ENCODE results near the gene MESP2. TPM values are rescaled to one million over a fixed set of nuclear protein-coding genes. Genes with fewer than 3 reads are reported as not detected.
A peak's percentile ranks its signal among the peaks of the same experiment; 100 is the strongest.

Gene MESP2
- total and polyA plus RNA-seq, 9 of the 15 experiments (the other 6 are each of a cell fraction or from before 2014, with no cell fraction given) = 0.08 to 0.82 (median 0.37) TPM

DNA sequence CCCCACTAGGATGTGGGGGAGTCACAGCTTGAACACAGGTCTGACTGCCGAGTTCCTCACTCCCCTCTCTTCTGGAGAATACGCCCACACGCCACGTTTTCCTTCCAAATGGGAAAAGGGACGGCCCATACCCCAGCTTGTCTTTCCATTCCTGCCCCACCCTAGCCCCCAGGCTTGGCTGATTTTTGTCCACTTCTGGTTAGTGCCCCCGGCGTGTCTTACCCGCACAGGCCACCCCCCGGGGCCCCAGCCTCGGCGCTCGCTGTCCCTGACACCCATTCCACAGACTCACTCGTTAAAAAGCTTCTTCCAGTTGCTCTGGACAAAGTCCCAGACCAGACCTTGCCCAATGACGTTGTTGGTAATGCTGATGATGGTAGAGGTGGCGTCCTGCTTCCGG lies 14.5 kb downstream of the MESP2 start:
- no peak for FAIRE-seq
- no peaks in the 10 kb centered on the region for H3K36me3 ChIP-seq (ENCODE audit: control insufficient read depth, insufficient read depth, low read length)

More for the DNA sequence above, 14.5 kb downstream of the MESP2 start:
- H2AFZ ChIP-seq (ENCODE audit: low read depth, low read length) = no peak overlapping the region
- in situ Hi-C loops (cut with MboI) (no loop called here), intact Hi-C loops (cut with micrococcal nuclease) (no loop called here)
- no peak overlapping the region for H3K9ac ChIP-seq (ENCODE audit: insufficient read depth in 1 of 2, low read depth in 2 of 2, low read length in 2 of 2)
- H3K27me3 ChIP-seq (ENCODE audit: control insufficient read depth in 2 of 2, insufficient read depth in 2 of 2, low read length in 2 of 2) = no peaks in the 10 kb centered on the region
- CTCF ChIA-PET (ENCODE audit: low intra/inter-chr PET ratio) = no interaction called here
- no peaks in the 10 kb centered on the region for H3K79me2 ChIP-seq (ENCODE audit: control insufficient read depth, insufficient read depth, low read length)
- no peak overlapping the region for H3K4me3 ChIP-seq
- no peaks in the 10 kb centered on the region; the same call in 1 of the 2 replicates for H3K9me3 ChIP-seq (replicated peaks; ENCODE audit: control insufficient read depth, insufficient read depth, low read depth, low read length)
- BruUV-seq (replicated peaks) = no TSS peak
- no peak for ATAC-seq
- POLR2A ChIA-PET = interaction anchor here (0.6 kb wide), 1 partner anchor 59 kb away, joined by 3 read pairs; no protein-coding TSS in a partner anchor
- TF ChIP-seq, protein P1, sequence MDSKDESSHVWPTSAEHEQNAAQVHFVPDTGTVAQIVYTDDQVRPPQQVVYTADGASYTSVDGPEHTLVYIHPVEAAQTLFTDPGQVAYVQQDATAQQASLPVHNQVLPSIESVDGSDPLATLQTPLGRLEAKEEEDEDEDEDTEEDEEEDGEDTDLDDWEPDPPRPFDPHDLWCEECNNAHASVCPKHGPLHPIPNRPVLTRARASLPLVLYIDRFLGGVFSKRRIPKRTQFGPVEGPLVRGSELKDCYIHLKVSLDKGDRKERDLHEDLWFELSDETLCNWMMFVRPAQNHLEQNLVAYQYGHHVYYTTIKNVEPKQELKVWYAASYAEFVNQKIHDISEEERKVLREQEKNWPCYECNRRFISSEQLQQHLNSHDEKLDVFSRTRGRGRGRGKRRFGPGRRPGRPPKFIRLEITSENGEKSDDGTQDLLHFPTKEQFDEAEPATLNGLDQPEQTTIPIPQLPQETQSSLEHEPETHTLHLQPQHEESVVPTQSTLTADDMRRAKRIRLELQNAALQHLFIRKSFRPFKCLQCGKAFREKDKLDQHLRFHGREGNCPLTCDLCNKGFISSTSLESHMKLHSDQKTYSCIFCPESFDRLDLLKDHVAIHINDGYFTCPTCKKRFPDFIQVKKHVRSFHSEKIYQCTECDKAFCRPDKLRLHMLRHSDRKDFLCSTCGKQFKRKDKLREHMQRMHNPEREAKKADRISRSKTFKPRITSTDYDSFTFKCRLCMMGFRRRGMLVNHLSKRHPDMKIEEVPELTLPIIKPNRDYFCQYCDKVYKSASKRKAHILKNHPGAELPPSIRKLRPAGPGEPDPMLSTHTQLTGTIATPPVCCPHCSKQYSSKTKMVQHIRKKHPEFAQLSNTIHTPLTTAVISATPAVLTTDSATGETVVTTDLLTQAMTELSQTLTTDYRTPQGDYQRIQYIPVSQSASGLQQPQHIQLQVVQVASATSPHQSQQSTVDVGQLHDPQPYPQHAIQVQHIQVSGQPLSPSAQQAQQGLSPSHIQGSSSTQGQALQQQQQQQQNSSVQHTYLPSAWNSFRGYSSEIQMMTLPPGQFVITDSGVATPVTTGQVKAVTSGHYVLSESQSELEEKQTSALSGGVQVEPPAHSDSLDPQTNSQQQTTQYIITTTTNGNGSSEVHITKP (IDR thresholded peaks at IDR 0.05; ENCODE audit: partially characterized antibody) = peak; percentile 49
- TF ChIP-seq, protein P2, sequence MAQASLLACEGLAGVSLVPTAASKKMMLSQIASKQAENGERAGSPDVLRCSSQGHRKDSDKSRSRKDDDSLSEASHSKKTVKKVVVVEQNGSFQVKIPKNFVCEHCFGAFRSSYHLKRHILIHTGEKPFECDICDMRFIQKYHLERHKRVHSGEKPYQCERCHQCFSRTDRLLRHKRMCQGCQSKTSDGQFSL (CRISPR knock-in tag; IDR thresholded peaks at IDR 0.05) = peak; percentile 31; the same call in 1 of the 2 replicates
- TF ChIP-seq, protein P2 (tag; IDR thresholded peaks at IDR 0.05) = no peak
- no peak for TF ChIP-seq MAFF (IDR thresholded peaks at IDR 0.05; ENCODE audit: low read length)
- no peak for TF ChIP-seq ZBTB1 (CRISPR knock-in tag; IDR thresholded peaks at IDR 0.05; ENCODE audit: borderline replicate concordance, low read depth)
- H3K4me1 ChIP-seq (replicated peaks in 1 of 2; ENCODE audit: control insufficient read depth in 2 of 2, insufficient read depth in 2 of 2, low read length in 2 of 2) = peaks cover 0 to 8% of the 10 kb centered on the region in 2 experiments; a peak in 2 of 5 replicates
- no peaks in the 10 kb centered on the region for H4K20me1 ChIP-seq (replicated peaks; ENCODE audit: control insufficient read depth, insufficient read depth, low read length)
- no peaks in the 10 kb centered on the region for H3K9me1 ChIP-seq (ENCODE audit: control insufficient read depth, insufficient read depth, low read length)
- H3K4me2 ChIP-seq (ENCODE audit: insufficient read depth, low read length) = no peak overlapping the region
- no peak overlapping the region for H3K27ac ChIP-seq (ENCODE audit: extremely low read depth, low read depth, low read length)
- WGBS (ENCODE audit: insufficient coverage, low coverage, missing lambda C conversion rate) = 66% methylated on average over 16 of the region's 16 CpGs
- no peak for DNase-seq (ENCODE audit: extremely low read depth in 1 of 4, low spot score in 3 of 4)
